MM.1S (cell line): ENCODE measurements around the gene KRTAP22-1.

Source experiments
- CTCF ChIP-seq: fragments of 300-600 bp; sonication (generic); IDR thresholded peaks from 2 replicates; pipeline ENCODE4 v1.5.1; 2016; ENCODE audit warnings: antibody characterized with exemption, low read length, mixed read lengths
- EZH2 ChIP-seq: fragments of 300-600 bp; sonication (generic); optimal IDR thresholded peaks from 2 replicates; pipeline ENCODE3; 2017; ENCODE audit warnings: low read depth, mild to moderate bottlenecking, antibody characterized with exemption, low read length, mixed read lengths
- EZH2phosphoT487 ChIP-seq: fragments of 300-600 bp; sonication (generic); IDR thresholded peaks from 2 replicates; pipeline ENCODE4 v1.6.1; 2018; ENCODE audit warnings: antibody characterized with exemption, low read length

GRCh38 chr21:30580132-30580531 lies 20.8 kb upstream of the KRTAP22-1 start:
- TF ChIP-seq CTCF (no peak), EZH2 (no peak), EZH2phosphoT487 (no peak)
